ENCODE data around the gene CNOT9. TPM values are rescaled to one million over a fixed set of nuclear protein-coding genes. Genes with fewer than 3 reads are reported as not detected.

Gene CNOT9
- total and polyA plus RNA-seq, 10 of the 15 experiments (the other 5 are each of a cell fraction or from before 2014, with no cell fraction given): 51.0 to 172 (median 98.2) TPM

DNA sequence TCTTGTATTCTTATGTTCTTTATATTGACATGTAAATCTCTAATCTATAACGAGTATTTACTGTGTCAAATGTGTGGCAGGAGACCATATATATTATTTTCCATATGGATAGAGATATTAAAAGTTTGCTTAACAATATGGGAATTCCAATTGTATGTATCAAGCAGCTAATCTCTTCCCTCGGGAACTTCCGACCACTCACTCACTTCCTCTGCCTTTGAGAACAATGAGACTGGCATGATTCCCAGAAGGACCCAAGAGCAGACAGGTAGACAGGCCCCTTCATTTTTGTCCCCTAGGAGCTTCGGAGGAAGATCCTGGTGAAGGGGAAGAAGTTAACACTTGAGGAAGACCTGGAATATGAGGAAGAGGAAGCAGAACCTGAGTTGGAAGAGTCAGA is 63.2 kb downstream of the CNOT9 start (continued):
- TF ChIP-seq, protein P1, sequence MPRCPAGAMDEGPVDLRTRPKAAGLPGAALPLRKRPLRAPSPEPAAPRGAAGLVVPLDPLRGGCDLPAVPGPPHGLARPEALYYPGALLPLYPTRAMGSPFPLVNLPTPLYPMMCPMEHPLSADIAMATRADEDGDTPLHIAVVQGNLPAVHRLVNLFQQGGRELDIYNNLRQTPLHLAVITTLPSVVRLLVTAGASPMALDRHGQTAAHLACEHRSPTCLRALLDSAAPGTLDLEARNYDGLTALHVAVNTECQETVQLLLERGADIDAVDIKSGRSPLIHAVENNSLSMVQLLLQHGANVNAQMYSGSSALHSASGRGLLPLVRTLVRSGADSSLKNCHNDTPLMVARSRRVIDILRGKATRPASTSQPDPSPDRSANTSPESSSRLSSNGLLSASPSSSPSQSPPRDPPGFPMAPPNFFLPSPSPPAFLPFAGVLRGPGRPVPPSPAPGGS (IDR thresholded peaks at IDR 0.05; ENCODE audit: borderline replicate concordance, insufficient read depth, low read depth, low read length, poor library complexity, severe bottlenecking): no peak
- TF ChIP-seq RAD51 (IDR thresholded peaks at IDR 0.05): no peak
- TF ChIP-seq MYC (IDR thresholded peaks at IDR 0.05; ENCODE audit: insufficient read depth, insufficient read length, insufficient replicate concordance, low read length, severe bottlenecking): no peak
- TF ChIP-seq WRNIP1 (IDR thresholded peaks at IDR 0.05; ENCODE audit: borderline replicate concordance, low read depth, low read length): no peak
- no peak for TF ChIP-seq MEF2A (IDR thresholded peaks at IDR 0.05; ENCODE audit: insufficient read depth, low read depth, low read length)
- no peak for TF ChIP-seq PAX5 (IDR thresholded peaks at IDR 0.05; ENCODE audit: borderline replicate concordance, low read depth, low read length)
- TF ChIP-seq CHD1 (IDR thresholded peaks at IDR 0.05; ENCODE audit: low read depth, low read length): no peak
- TF ChIP-seq BRCA1 (IDR thresholded peaks at IDR 0.05; ENCODE audit: low read depth, low read length): no peak
- TF ChIP-seq BMI1 (IDR thresholded peaks at IDR 0.05; ENCODE audit: borderline replicate concordance): no peak

GRCh38 chr2:218635719-218636118 is 67.1 kb downstream of the CNOT9 start:
- in situ Hi-C loops (cut with MboI): no loop called here
- 78% methylated on average over 5 of the region's 5 CpGs for WGBS (ENCODE audit: insufficient coverage, insufficient replicate concordance, low lambda C conversion rate, missing lambda C conversion rate)
- H3K4me1 ChIP-seq (ENCODE audit: control insufficient read depth, insufficient read depth, low read length): no peaks in the 10 kb centered on the region
- FAIRE-seq (no peak), DNase-seq (ENCODE audit: low read depth, low spot score) (no peak), ATAC-seq (no peak)
- CTCF ChIA-PET: no interaction called here
- H3K79me2 ChIP-seq (ENCODE audit: control insufficient read depth, insufficient read depth, low read length): no peaks in the 10 kb centered on the region
- no peak overlapping the region for H3K9ac ChIP-seq (ENCODE audit: control insufficient read depth, insufficient read depth, low read length)
- H4K20me1 ChIP-seq (ENCODE audit: control insufficient read depth, insufficient read depth): no peaks in the 10 kb centered on the region
- BruUV-seq (replicated peaks): no TSS peak
- RAD21 ChIA-PET (ENCODE audit: unreplicated experiment): no interaction called here
- H3K9me3 ChIP-seq (replicated peaks; ENCODE audit: control insufficient read depth, insufficient read depth, low read length): no peaks in the 10 kb centered on the region
- intact Hi-C loops (cut with micrococcal nuclease; ENCODE audit: unreplicated experiment): no loop called here
- POLR2A ChIA-PET: interaction anchor here (0.6 kb wide), 1 partner anchor 409 kb away, joined by 6 read pairs; no protein-coding TSS in a partner anchor
- H2AFZ ChIP-seq (ENCODE audit: control insufficient read depth, low read depth, low read length): no peak overlapping the region
- H3K4me3 ChIP-seq: no peak overlapping the region
- TF ChIP-seq RUNX3 (IDR thresholded peaks at IDR 0.05; ENCODE audit: low read length) (no peak), BCL11A (IDR thresholded peaks at IDR 0.05; ENCODE audit: low read depth, low read length) (no peak), RFX5 (IDR thresholded peaks at IDR 0.05; ENCODE audit: low read depth, low read length) (no peak), TARDBP (IDR thresholded peaks at IDR 0.05; ENCODE audit: borderline replicate concordance) (no peak)
- SMC1A ChIA-PET (ENCODE audit: uncharacterized antibody, unreplicated experiment): no interaction called here
- no peak overlapping the region for H3K27ac ChIP-seq (ENCODE audit: control insufficient read depth, insufficient read depth)
- no peak overlapping the region for H3K4me2 ChIP-seq (ENCODE audit: control insufficient read depth, insufficient read depth)
- no peaks in the 10 kb centered on the region for H3K27me3 ChIP-seq (replicated peaks in 1 of 2; ENCODE audit: control insufficient read depth in 2 of 2, insufficient read depth in 2 of 2, low read length in 1 of 2)
- H3K36me3 ChIP-seq (ENCODE audit: control insufficient read depth in 2 of 2, insufficient read depth in 2 of 2, low read length in 1 of 2): peaks cover 14 to 18% of the 10 kb centered on the region in 2 experiments

Measured in GM12878 (cell line).